ENCODE measurements around the gene VPS13D. TPM values are rescaled to one million over a fixed set of nuclear protein-coding genes. Genes with fewer than 3 reads are reported as not detected.

The VPS13D gene
- total and polyA plus RNA-seq, 2 experiments from 2014 or later = 10.7 to 34.9 TPM

- Mint-ChIP-seq H3K9me3 (no peaks in the 10 kb centered on the region), H3K27me3 (ENCODE audit: insufficient read depth, low read depth, poor library complexity) (peaks cover 4% of the 10 kb centered on the region), H3K27ac (no peak overlapping the region), H3K4me3 (no peak overlapping the region), H3K36me3 (ENCODE audit: low read depth) (no peaks in the 10 kb centered on the region), H3K4me1 (peaks cover 27% of the 10 kb centered on the region)
- Histone ChIP-seq H3K4me1 (ENCODE audit: insufficient read depth) (peaks cover 20% of the 10 kb centered on the region), H3K36me3 (ENCODE audit: insufficient read depth) (no peaks in the 10 kb centered on the region), H4K20me1 (replicated peaks; ENCODE audit: insufficient read depth) (no peaks in the 10 kb centered on the region), H3F3A (replicated peaks; ENCODE audit: low read depth) (no peaks in the 10 kb centered on the region), H3K4me2 (no peak overlapping the region), H3K79me2 (replicated peaks; ENCODE audit: insufficient read depth) (no peaks in the 10 kb centered on the region), H3K27me3 (ENCODE audit: insufficient read depth) (no peaks in the 10 kb centered on the region), H3K27ac (ENCODE audit: low read depth) (no peak overlapping the region), H3K9me2 (ENCODE audit: insufficient read depth) (no peaks in the 10 kb centered on the region), H2AFZ (no peak overlapping the region; the same call in 1 of the 2 replicates), H3K4me3 (no peak overlapping the region)
- ATAC-seq (no peak), DNase-seq (ENCODE audit: low spot score) (no peak)
- TF ChIP-seq CTCF (conservative IDR thresholded peaks at IDR 0.05; ENCODE audit: low read depth in 2 of 2) (no peak), NANOG (IDR thresholded peaks at IDR 0.05; ENCODE audit: borderline replicate concordance) (no peak), EZH2phosphoT487 (IDR thresholded peaks at IDR 0.05; ENCODE audit: unreplicated experiment) (no peak), CREB1 (CRISPR knock-in tag; IDR thresholded peaks at IDR 0.05; ENCODE audit: low read depth) (no peak), JUNB (IDR thresholded peaks at IDR 0.05; ENCODE audit: unreplicated experiment) (no peak), ETS1 (IDR thresholded peaks at IDR 0.05) (no peak), POLR2AphosphoS5 (IDR thresholded peaks at IDR 0.05; ENCODE audit: low read depth) (no peak), ZNF331 (CRISPR knock-in tag; IDR thresholded peaks at IDR 0.05; ENCODE audit: low read depth) (no peak), EZH2 (IDR thresholded peaks at IDR 0.05; ENCODE audit: low read depth, unreplicated experiment) (no peak), STAT1 (IDR thresholded peaks at IDR 0.05; ENCODE audit: unreplicated experiment) (no peak), ZNF114 (CRISPR knock-in tag; IDR thresholded peaks at IDR 0.05) (no peak), ZNF462 (CRISPR knock-in tag; IDR thresholded peaks at IDR 0.05) (no peak)
- TF ChIP-seq, protein P1, sequence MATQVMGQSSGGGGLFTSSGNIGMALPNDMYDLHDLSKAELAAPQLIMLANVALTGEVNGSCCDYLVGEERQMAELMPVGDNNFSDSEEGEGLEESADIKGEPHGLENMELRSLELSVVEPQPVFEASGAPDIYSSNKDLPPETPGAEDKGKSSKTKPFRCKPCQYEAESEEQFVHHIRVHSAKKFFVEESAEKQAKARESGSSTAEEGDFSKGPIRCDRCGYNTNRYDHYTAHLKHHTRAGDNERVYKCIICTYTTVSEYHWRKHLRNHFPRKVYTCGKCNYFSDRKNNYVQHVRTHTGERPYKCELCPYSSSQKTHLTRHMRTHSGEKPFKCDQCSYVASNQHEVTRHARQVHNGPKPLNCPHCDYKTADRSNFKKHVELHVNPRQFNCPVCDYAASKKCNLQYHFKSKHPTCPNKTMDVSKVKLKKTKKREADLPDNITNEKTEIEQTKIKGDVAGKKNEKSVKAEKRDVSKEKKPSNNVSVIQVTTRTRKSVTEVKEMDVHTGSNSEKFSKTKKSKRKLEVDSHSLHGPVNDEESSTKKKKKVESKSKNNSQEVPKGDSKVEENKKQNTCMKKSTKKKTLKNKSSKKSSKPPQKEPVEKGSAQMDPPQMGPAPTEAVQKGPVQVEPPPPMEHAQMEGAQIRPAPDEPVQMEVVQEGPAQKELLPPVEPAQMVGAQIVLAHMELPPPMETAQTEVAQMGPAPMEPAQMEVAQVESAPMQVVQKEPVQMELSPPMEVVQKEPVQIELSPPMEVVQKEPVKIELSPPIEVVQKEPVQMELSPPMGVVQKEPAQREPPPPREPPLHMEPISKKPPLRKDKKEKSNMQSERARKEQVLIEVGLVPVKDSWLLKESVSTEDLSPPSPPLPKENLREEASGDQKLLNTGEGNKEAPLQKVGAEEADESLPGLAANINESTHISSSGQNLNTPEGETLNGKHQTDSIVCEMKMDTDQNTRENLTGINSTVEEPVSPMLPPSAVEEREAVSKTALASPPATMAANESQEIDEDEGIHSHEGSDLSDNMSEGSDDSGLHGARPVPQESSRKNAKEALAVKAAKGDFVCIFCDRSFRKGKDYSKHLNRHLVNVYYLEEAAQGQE (IDR thresholded peaks at IDR 0.05; ENCODE audit: unreplicated experiment) = no peak
Measured at GRCh38 chr1:12201352-12202189, 28.3 kb upstream of the VPS13D start.

All from GM23338 (cell line).